IPS-18c (cell line): Measurements from ENCODE around the gene ZNF524.
"Not testable (repeated sequence)": the region's sequence is repeated elsewhere in the genome, so short reads cannot be mapped to it uniquely, and the experiment has no call there.

Source experiments
- H3K4me3 ChIP-seq: 2 replicates; pipeline ENCODE4 v1.7.0; 2013; ENCODE audit warnings: low read depth, mild to moderate bottlenecking, low read length, moderate library complexity; ENCODE audit not compliant: insufficient read depth
- H3K9me3 ChIP-seq: one replicate; pipeline ENCODE4 v1.6.1; 2013; ENCODE audit warnings: mild to moderate bottlenecking, low read length, moderate library complexity; ENCODE audit not compliant: control insufficient read depth, insufficient read depth

Gene ZNF524

GRCh38 chr19:55599842-55600661 lies at the start of gene ZNF524:
Gene ZNF524 (plus strand): TSS chr19:55600288. CDS start chr19:55602113, 1,825 bp downstream.
- Histone ChIP-seq H3K9me3 (no peaks in the 10 kb centered on the region), H3K4me3 (peak within 1 kb of the TSS; percentile 77)

- Histone ChIP-seq H3K9me3 (no peaks in the 10 kb centered on the region), H3K4me3 (peak overlapping the region; percentile 50)
These were observed 49.8 kb upstream of the ZNF524 start for GRCh38 chr19:55550321-55550650.

- H3K9me3 ChIP-seq: no peaks in the 10 kb centered on the region
- H3K4me3 ChIP-seq: no peak overlapping the region
These were observed 47.9 kb upstream of the ZNF524 start for GRCh38 chr19:55552206-55552605.

GRCh38 chr19:55552620-55553019 lies 47.5 kb upstream of the ZNF524 start:
- H3K4me3 ChIP-seq: no peak overlapping the region
- no peaks in the 10 kb centered on the region for H3K9me3 ChIP-seq

- H3K9me3 ChIP-seq: no peaks in the 10 kb centered on the region
- no peak overlapping the region for H3K4me3 ChIP-seq
These were observed 46.6 kb upstream of the ZNF524 start for GRCh38 chr19:55553217-55554182.

- Histone ChIP-seq H3K9me3 (no peaks in the 10 kb centered on the region), H3K4me3 (no peak overlapping the region; the same call in 1 of the 2 replicates)
These were observed 45.8 kb upstream of the ZNF524 start for GRCh38 chr19:55554302-55554701.

GRCh38 chr19:55554741-55555152 lies 45.3 kb upstream of the ZNF524 start:
- Histone ChIP-seq H3K9me3 (no peaks in the 10 kb centered on the region), H3K4me3 (no peak overlapping the region; the same call in 1 of the 2 replicates)

- Histone ChIP-seq H3K4me3 (no peak overlapping the region), H3K9me3 (no peaks in the 10 kb centered on the region)
These were observed 40.4 kb upstream of the ZNF524 start for GRCh38 chr19:55559684-55560083.

GRCh38 chr19:55563261-55563690 lies 36.8 kb upstream of the ZNF524 start:
- H3K4me3 ChIP-seq: no peak overlapping the region
- no peaks in the 10 kb centered on the region for H3K9me3 ChIP-seq

- Histone ChIP-seq H3K9me3 (no peaks in the 10 kb centered on the region), H3K4me3 (no peak overlapping the region; the same call in 1 of the 2 replicates)
These were observed 33.3 kb upstream of the ZNF524 start for GRCh38 chr19:55566823-55567222.

GRCh38 chr19:55567708-55568328 lies 32.3 kb upstream of the ZNF524 start:
- Histone ChIP-seq H3K9me3 (no peaks in the 10 kb centered on the region), H3K4me3 (no peak overlapping the region)

GRCh38 chr19:55569477-55569876 lies 30.6 kb upstream of the ZNF524 start:
- not testable (repeated sequence) for H3K4me3 ChIP-seq, H3K9me3 ChIP-seq

- not testable (repeated sequence) for H3K9me3 ChIP-seq, H3K4me3 ChIP-seq
These were observed 26.2 kb upstream of the ZNF524 start for GRCh38 chr19:55573929-55574328.

GRCh38 chr19:55576746-55577145 lies 23.3 kb upstream of the ZNF524 start:
- Histone ChIP-seq H3K4me3 (no peak overlapping the region), H3K9me3 (no peaks in the 10 kb centered on the region)

GRCh38 chr19:55578031-55578760 lies 21.9 kb upstream of the ZNF524 start:
- Histone ChIP-seq H3K4me3 (no peak overlapping the region), H3K9me3 (no peaks in the 10 kb centered on the region)

- Histone ChIP-seq H3K4me3 (peak overlapping the region; percentile 75; the same call in 1 of the 2 replicates), H3K9me3 (no peaks in the 10 kb centered on the region)
These were observed 21.0 kb upstream of the ZNF524 start for GRCh38 chr19:55578761-55579747.
